B cell (primary cell): Measurements from ENCODE around the gene SFXN4. TPM values are rescaled to one million over a fixed set of nuclear protein-coding genes. Genes with fewer than 3 reads are reported as not detected.

Experiments
- ATAC-seq: fragments of 200-7000 bp; cut with Tn5 transposase; one replicate; pipeline ENCODE4 v1.10.0; 2021; ENCODE audit warnings: low read depth, mild to moderate bottlenecking, moderate number of reproducible peaks, moderate library complexity
- CTCF ChIA-PET: fragments of 350-600 bp; sonication (Branson Sonifier 250); formaldehyde crosslinking; loops from one replicate; lab custom pipeline; 2021; ENCODE audit warnings: antibody characterized with exemption, inconsistent platforms; lab: Charles Lee
- POLR2A ChIA-PET: fragments of 350-600 bp; sonication (Branson Sonifier 250); formaldehyde crosslinking; loops from one replicate; lab custom pipeline; 2021; ENCODE audit warnings: antibody characterized with exemption; lab: Charles Lee
- DNase-seq: peaks from one replicate; pipeline ENCODE4 v3.0.0; 2013
- H2AFZ ChIP-seq: 2 replicates; pipeline ENCODE4 v1.6.1; 2012; ENCODE audit warnings: mild to moderate bottlenecking, low read depth, low read length; ENCODE audit not compliant: insufficient read depth, poor library complexity, severe bottlenecking
- H3K27ac ChIP-seq, 2 donors: 1 replicate in 1 of 2; 2 replicates in 1 of 2; pipeline ENCODE4 v1.5.1; 2012 to 2013; ENCODE audit warnings: low read length in 2 of 2, mild to moderate bottlenecking in 2 of 2, moderate library complexity in 1 of 2
- H3K27me3 ChIP-seq, 4 experiments: fragments of 200-600 bp in 1 of 4; sonication (generic) in 1 of 4; replicated peaks in 1 of 4; 1 replicate in 2 of 4; 2 replicates in 2 of 4; pipeline versions ENCODE4 v1.6.1 to v1.7.0; 2013 to 2016; ENCODE audit warnings: low read length in 3 of 4, mild to moderate bottlenecking in 2 of 4, mixed read lengths in 1 of 4, moderate library complexity in 1 of 4; ENCODE audit not compliant: insufficient read depth in 4 of 4, control insufficient read depth in 3 of 4; ENCODE audit errors: control extremely low read depth in 1 of 4
- H3K36me3 ChIP-seq, 2 experiments: replicated peaks in 1 of 2; 1 replicate in 1 of 2; 2 replicates in 1 of 2; pipeline versions ENCODE4 v1.6.1 to v1.7.1; 2013; ENCODE audit warnings: low read length in 1 of 2; ENCODE audit not compliant: insufficient read depth in 2 of 2, control insufficient read depth in 1 of 2; ENCODE audit errors: control extremely low read depth in 1 of 2, extremely low read depth in 1 of 2
- H3K4me1 ChIP-seq, 2 donors: fragments of 200-600 bp in 1 of 2; sonication (generic) in 1 of 2; 1 replicate in 1 of 2; 2 replicates in 1 of 2; pipeline versions ENCODE4 v1.5.1 to v1.6.1; 2013 to 2017; ENCODE audit warnings: low read length in 2 of 2; ENCODE audit not compliant: control insufficient read depth in 2 of 2, insufficient read depth in 2 of 2
- H3K4me2 ChIP-seq: replicated peaks from 2 replicates; pipeline ENCODE3; 2012; ENCODE audit warnings: mild to moderate bottlenecking, low read depth, low read length; ENCODE audit not compliant: poor library complexity, severe bottlenecking
- H3K4me3 ChIP-seq, 5 experiments: fragments of 200-600 bp in 1 of 5; sonication (generic) in 1 of 5; 1 replicate in 3 of 5; 2 replicates in 2 of 5; pipeline versions ENCODE4 v1.5.1 to v1.7.0; 2011 to 2016; ENCODE audit warnings: low read length in 4 of 5, mild to moderate bottlenecking in 4 of 5, low read depth in 2 of 5, control low read depth in 1 of 5, moderate library complexity in 1 of 5; ENCODE audit not compliant: insufficient read depth in 1 of 5; ENCODE audit errors: control extremely low read depth in 1 of 5, extremely low read depth in 1 of 5
- H3K79me2 ChIP-seq: fragments of 200-600 bp; sonication (generic); one replicate; pipeline ENCODE4 v1.6.0; 2016; ENCODE audit warnings: low read length; ENCODE audit not compliant: control insufficient read depth, insufficient read depth
- H3K9ac ChIP-seq: fragments of 200-600 bp; sonication (generic); 2 replicates; pipeline ENCODE4 v1.6.1; 2017; ENCODE audit warnings: mild to moderate bottlenecking, low read length, moderate library complexity
- H3K9me3 ChIP-seq, 3 donors: one replicate each; pipeline versions ENCODE4 v1.6.1 to v1.7.1; 2013; ENCODE audit warnings: low read length in 2 of 3; ENCODE audit not compliant: control insufficient read depth in 2 of 3, insufficient read depth in 1 of 3; ENCODE audit errors: control extremely low read depth in 1 of 3
- H4K20me1 ChIP-seq: 2 replicates; pipeline ENCODE4 v1.6.0; 2012; ENCODE audit warnings: mild to moderate bottlenecking, low read length; ENCODE audit not compliant: insufficient read depth, control insufficient read depth, poor library complexity, severe bottlenecking
- H3K27ac Mint-ChIP-seq: one replicate; pipeline ENCODE4 v1.8.0; 2021; ENCODE audit warnings: mixed read lengths
- H3K27me3 Mint-ChIP-seq: one replicate; pipeline ENCODE4 v1.8.0; 2021; ENCODE audit warnings: mixed read lengths
- H3K4me1 Mint-ChIP-seq: one replicate; pipeline ENCODE4 v1.8.0; 2021; ENCODE audit warnings: mixed read lengths
- H3K4me3 Mint-ChIP-seq: one replicate; pipeline ENCODE4 v1.8.0; 2021; ENCODE audit warnings: mixed read lengths
- H3K9me3 Mint-ChIP-seq: one replicate; pipeline ENCODE4 v1.8.0; 2022; ENCODE audit warnings: mixed read lengths; ENCODE audit not compliant: insufficient read depth
- EZH2 ChIP-seq: IDR thresholded peaks from 2 replicates; pipeline ENCODE4 v1.6.1; 2012; ENCODE audit warnings: borderline replicate concordance, low read depth, mild to moderate bottlenecking, moderate library complexity, low read length; ENCODE audit not compliant: insufficient read depth, poor library complexity, severe bottlenecking
- WGBS: methylation state at CpG from one replicate; pipeline ENCODE4 v1.1.5; 2013; ENCODE audit warnings: missing lambda C conversion rate; ENCODE audit not compliant: insufficient coverage; 5-methylcytosine and 5-hydroxymethylcytosine counted together
- intact Hi-C: fragments of 100-400 bp; cut with micrococcal nuclease; formaldehyde crosslinking; loops from one replicate; pipeline ENCODE4 v1.10.0; 2022
- polyA plus RNA-seq: library from polyadenylated mRNA; depleted of rRNA; stranded (reverse); fragments of >200 nt; gene quantifications from 2 replicates; pipeline ENCODE4 v1.2.3, GENCODE V29; 2012
- total RNA-seq, 2 donors: library from RNA; stranded (reverse); fragments of 120-200 nt in 1 of 2; gene quantifications; 1 replicate in 1 of 2; 2 replicates in 1 of 2; pipeline versions ENCODE4 v1.2.3 to v1.2.4, GENCODE V29; 2013 to 2022
- TF ChIP-seq, protein P1 (sequence below): fragments of 200-600 bp; IDR thresholded peaks from one replicate; pipeline ENCODE4 v1.8.0; 2022; ENCODE audit warnings: antibody characterized with exemption, mild to moderate bottlenecking

The SFXN4 gene
- total and polyA plus RNA-seq, 2 donors (not counting 1 experiment from before 2014, with no cell fraction given) = 9.8 to 15.4 TPM

- intact Hi-C loops = loop anchor here (1.0 to 5.0 kb wide), 7 partner anchors 42 to 665 kb away; partner anchors contain the start of genes EIF3A, MCMBP, SFXN4 and TIAL1
- Histone ChIP-seq H3K9me3 (no peaks in the 10 kb centered on the region), H3K4me1 (peaks cover 27 to 38% of the 10 kb centered on the region in 2 donors), H3K36me3 (peaks cover 0 to 1% of the 10 kb centered on the region in 2 experiments), H3K4me3 (peak within 1 kb of the TSS; percentile 44 to 94 (median 74)), H3K27me3 (no peaks in the 10 kb centered on the region), H3K79me2 (peaks cover 37% of the 10 kb centered on the region), H2AFZ (peak within 1 kb of the TSS; percentile 77), H3K4me2 (peak within 1 kb of the TSS; percentile 85), H3K9ac (peak within 1 kb of the TSS; percentile 91), H4K20me1 (no peaks in the 10 kb centered on the region), H3K27ac (peak within 1 kb of the TSS; percentile 73 to 83)
- POLR2A ChIA-PET = interaction anchor here (0.5 to 2.5 kb wide), 12 partner anchors 65 to 336 kb away, joined by 3 to 32 read pairs (median 6); no protein-coding TSS in a partner anchor
- peak; percentile 83 for ATAC-seq
- peak; percentile 98 for DNase-seq
- Mint-ChIP-seq H3K4me1 (peaks cover 43% of the 10 kb centered on the region), H3K27ac (peak within 1 kb of the TSS; percentile 95), H3K27me3 (no peaks in the 10 kb centered on the region), H3K9me3 (no peaks in the 10 kb centered on the region), H3K4me3 (peak within 1 kb of the TSS; percentile 95)
- TF ChIP-seq, protein P1, sequence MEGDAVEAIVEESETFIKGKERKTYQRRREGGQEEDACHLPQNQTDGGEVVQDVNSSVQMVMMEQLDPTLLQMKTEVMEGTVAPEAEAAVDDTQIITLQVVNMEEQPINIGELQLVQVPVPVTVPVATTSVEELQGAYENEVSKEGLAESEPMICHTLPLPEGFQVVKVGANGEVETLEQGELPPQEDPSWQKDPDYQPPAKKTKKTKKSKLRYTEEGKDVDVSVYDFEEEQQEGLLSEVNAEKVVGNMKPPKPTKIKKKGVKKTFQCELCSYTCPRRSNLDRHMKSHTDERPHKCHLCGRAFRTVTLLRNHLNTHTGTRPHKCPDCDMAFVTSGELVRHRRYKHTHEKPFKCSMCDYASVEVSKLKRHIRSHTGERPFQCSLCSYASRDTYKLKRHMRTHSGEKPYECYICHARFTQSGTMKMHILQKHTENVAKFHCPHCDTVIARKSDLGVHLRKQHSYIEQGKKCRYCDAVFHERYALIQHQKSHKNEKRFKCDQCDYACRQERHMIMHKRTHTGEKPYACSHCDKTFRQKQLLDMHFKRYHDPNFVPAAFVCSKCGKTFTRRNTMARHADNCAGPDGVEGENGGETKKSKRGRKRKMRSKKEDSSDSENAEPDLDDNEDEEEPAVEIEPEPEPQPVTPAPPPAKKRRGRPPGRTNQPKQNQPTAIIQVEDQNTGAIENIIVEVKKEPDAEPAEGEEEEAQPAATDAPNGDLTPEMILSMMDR = no peak
- no peak for TF ChIP-seq EZH2
- CTCF ChIA-PET = interaction anchor here (0.8 to 6.3 kb wide), 45 partner anchors 9 to 335 kb away, joined by 3 to 118 read pairs (median 7); partner anchors contain the start of genes DENND10 and RGS10
- under 1% methylated on average over 27 of the region's 34 CpGs for WGBS
Observed at GRCh38 chr10:119207366-119207666, 41.8 kb upstream of the SFXN4 start, which contains the start of gene GRK5. GRK5 (plus strand) TSS chr10:119207571; CDS start chr10:119207918, 347 bp downstream.
